Mesothelial cell of epicardium (in vitro differentiated cells): Measurements from ENCODE around the gene APOOL. TPM values are rescaled to one million over a fixed set of nuclear protein-coding genes. Genes with fewer than 3 reads are reported as not detected.
A peak's percentile ranks its signal among the peaks of the same experiment; 100 is the strongest.
"Not testable (repeated sequence)": the region's sequence is repeated elsewhere in the genome, so short reads cannot be mapped to it uniquely, and the experiment has no call there.

Experiments used
- DNase-seq, 2 experiments: peaks; one replicate each; pipeline ENCODE4 v3.0.0; 2021; ENCODE audit warnings: low spot score in 2 of 2; ENCODE audit not compliant: unreplicated experiment in 2 of 2
- H3K27ac Mint-ChIP-seq: 2 replicates; pipeline ENCODE4 v1.8.0; 2021; ENCODE audit warnings: mixed read lengths
- H3K27me3 Mint-ChIP-seq: 2 replicates; pipeline ENCODE4 v1.8.0; 2021; ENCODE audit warnings: low read depth, mixed read lengths
- H3K36me3 Mint-ChIP-seq: 2 replicates; pipeline ENCODE4 v1.8.0; 2021; ENCODE audit warnings: mixed read lengths
- H3K4me1 Mint-ChIP-seq: 2 replicates; pipeline ENCODE4 v1.8.0; 2021; ENCODE audit warnings: mixed read lengths
- H3K4me3 Mint-ChIP-seq: 2 replicates; pipeline ENCODE4 v1.8.0; 2021; ENCODE audit warnings: mild to moderate bottlenecking, moderate library complexity, mixed read lengths
- H3K9me3 Mint-ChIP-seq: 2 replicates; pipeline ENCODE4 v1.8.0; 2021; ENCODE audit warnings: mixed read lengths
- CTCF ChIP-seq: fragments of 200-600 bp; sonication (generic); IDR thresholded peaks from one replicate; pipeline ENCODE4 v1.5.0; 2021; ENCODE audit warnings: antibody characterized with exemption; ENCODE audit not compliant: unreplicated experiment
- total RNA-seq: library from RNA; stranded (reverse); gene quantifications from 3 replicates; pipeline ENCODE4 v1.2.1, GENCODE V29; 2021

Gene APOOL
- 17.7 to 18.5 TPM (median 18.1 TPM) in 3 replicates for total RNA-seq

GRCh38 chrX:85003655-85004244 lies at the start of gene APOOL:
TSS of gene APOOL (plus strand) at chrX:85003877. CDS start at chrX:85003913, 36 bp downstream.
- peaks cover 34% of the 10 kb centered on the region for H3K9me3 Mint-ChIP-seq
- H3K27me3 Mint-ChIP-seq, result no peaks in the 10 kb centered on the region
- peak within 1 kb of the TSS; percentile 95 for H3K27ac Mint-ChIP-seq
- TF ChIP-seq CTCF, result no peak
- peak within 1 kb of the TSS; percentile 84 for H3K4me3 Mint-ChIP-seq
- H3K4me1 Mint-ChIP-seq, result peaks cover 4% of the 10 kb centered on the region
- peak; percentile 62 to 80 for DNase-seq
- peaks cover under 1% of the 10 kb centered on the region for H3K36me3 Mint-ChIP-seq

- H3K27ac Mint-ChIP-seq, result no peak overlapping the region
- no peak for TF ChIP-seq CTCF
- H3K36me3 Mint-ChIP-seq, result no peaks in the 10 kb centered on the region
- H3K27me3 Mint-ChIP-seq, result no peaks in the 10 kb centered on the region
- peaks cover 16% of the 10 kb centered on the region for H3K9me3 Mint-ChIP-seq
- no peak for DNase-seq
- no peaks in the 10 kb centered on the region for H3K4me1 Mint-ChIP-seq
- H3K4me3 Mint-ChIP-seq, result no peak overlapping the region
Observed at GRCh38 chrX:84956304-84956703, 47.4 kb upstream of the APOOL start.

- H3K27ac Mint-ChIP-seq, result no peak overlapping the region
- H3K4me1 Mint-ChIP-seq, result no peaks in the 10 kb centered on the region
- no peaks in the 10 kb centered on the region for H3K27me3 Mint-ChIP-seq
- no peak for DNase-seq
- no peak for TF ChIP-seq CTCF
- peaks cover 43% of the 10 kb centered on the region for H3K9me3 Mint-ChIP-seq
- no peak overlapping the region for H3K4me3 Mint-ChIP-seq
- H3K36me3 Mint-ChIP-seq, result no peaks in the 10 kb centered on the region
Observed at GRCh38 chrX:84974803-84975202, 28.9 kb upstream of the APOOL start.

- H3K36me3 Mint-ChIP-seq, H3K27me3 Mint-ChIP-seq, H3K27ac Mint-ChIP-seq, H3K4me1 Mint-ChIP-seq, H3K4me3 Mint-ChIP-seq, DNase-seq: not testable (repeated sequence)
- peaks cover 40% of the 10 kb centered on the region for H3K9me3 Mint-ChIP-seq
Observed at GRCh38 chrX:84991739-84992138, 11.9 kb upstream of the APOOL start.

GRCh38 chrX:84993150-84993549 lies 10.5 kb upstream of the APOOL start:
- Mint-ChIP-seq H3K4me3 (no peak overlapping the region), H3K36me3 (no peaks in the 10 kb centered on the region), H3K27ac (no peak overlapping the region), H3K27me3 (no peaks in the 10 kb centered on the region), H3K4me1 (no peaks in the 10 kb centered on the region), H3K9me3 (peaks cover 44% of the 10 kb centered on the region)
- no peak for TF ChIP-seq CTCF
- DNase-seq, result no peak

GRCh38 chrX:85001344-85001743 lies 2.3 kb upstream of the APOOL start:
- DNase-seq, result no peak
- Mint-ChIP-seq H3K4me3 (no peak overlapping the region), H3K27ac (no peak overlapping the region), H3K36me3 (no peaks in the 10 kb centered on the region), H3K9me3 (peaks cover 30% of the 10 kb centered on the region), H3K27me3 (no peaks in the 10 kb centered on the region), H3K4me1 (peaks cover 4% of the 10 kb centered on the region)
- TF ChIP-seq CTCF, result no peak
